ENCODE measurements around the gene TNRC6C. TPM values are rescaled to one million over a fixed set of nuclear protein-coding genes. Genes with fewer than 3 reads are reported as not detected.

Gene TNRC6C
- total RNA-seq, 2 experiments from 2014 or later: 19.6 to 20.3 TPM

DNA sequence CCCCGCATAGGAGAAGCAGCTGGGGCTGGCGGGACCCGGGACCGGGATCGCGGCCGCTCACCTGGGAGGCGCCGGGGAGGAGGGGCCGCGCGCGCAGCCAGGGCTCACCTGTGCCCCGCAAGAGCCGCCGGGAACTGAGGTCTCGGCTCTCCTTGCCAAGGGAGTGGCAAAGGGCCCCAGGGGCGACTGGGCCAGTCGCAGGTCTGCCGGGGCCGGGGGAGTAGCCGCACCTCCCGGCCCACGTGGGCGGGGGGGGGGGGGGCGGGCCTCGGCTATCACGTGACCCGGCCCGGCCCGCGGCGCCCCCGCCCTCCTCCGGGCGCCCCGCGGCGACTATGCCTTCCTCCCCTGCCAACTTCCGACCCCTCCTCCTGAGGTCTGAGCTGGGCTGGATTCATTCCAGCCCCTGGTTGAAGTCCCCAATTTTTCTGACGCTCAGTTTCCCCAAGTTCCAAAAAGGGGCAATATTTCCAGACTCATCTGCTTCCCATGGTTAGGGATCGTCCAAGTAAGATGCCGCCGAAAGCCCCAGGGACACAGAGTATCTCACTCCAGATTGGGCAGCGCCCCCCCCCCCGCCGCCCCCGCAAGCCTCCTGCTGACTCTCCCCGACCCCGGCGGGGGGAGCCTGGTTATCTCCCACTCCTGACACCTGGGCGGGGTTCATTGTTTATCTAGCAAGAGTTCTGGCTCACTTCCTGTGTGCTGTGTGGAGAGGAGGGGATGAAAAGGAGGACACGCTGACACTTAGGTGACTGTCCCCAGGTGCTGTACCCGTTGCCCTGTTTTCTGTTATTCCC, 170.2 kb downstream of the TNRC6C start, which contains the start of gene TMC6:
TSS of gene TMC6 (minus strand) at position 205 of the 800 bp plus-strand sequence. CDS start 1,923 bp downstream, outside the sequence.
- Mint-ChIP-seq H3K27ac (peak within 1 kb of the TSS; percentile 96), H3K4me3 (peak within 1 kb of the TSS; percentile 94), H3K36me3 (ENCODE audit: low read depth) (peaks cover 40% of the 10 kb centered on the region), H3K4me1 (peaks cover 52% of the 10 kb centered on the region), H3K27me3 (no peaks in the 10 kb centered on the region), H3K9me3 (ENCODE audit: low read depth) (no peaks in the 10 kb centered on the region)
- CTCF ChIA-PET: interaction anchor here (1.1 to 2.5 kb wide), 3 partner anchors 8 to 47 kb away, joined by 4 to 13 read pairs (median 13); no protein-coding TSS in a partner anchor
- ATAC-seq: peak; percentile 31
- DNase-seq: peak; percentile 87
- POLR2A ChIA-PET: interaction anchor here (1.2 to 1.4 kb wide), 2 partner anchors 7 to 42 kb away, joined by 3 read pairs; no protein-coding TSS in a partner anchor
- intact Hi-C loops (cut with DNase I, micrococcal nuclease): loop anchor here (1.0 to 10.0 kb wide), 6 partner anchors 12 to 674 kb away; partner anchors contain the start of genes AFMID (in 1 of the 2), SYNGR2 (in 1 of the 2), TK1 (in 1 of the 2) and TNRC6C (in 1 of the 2)

DNA sequence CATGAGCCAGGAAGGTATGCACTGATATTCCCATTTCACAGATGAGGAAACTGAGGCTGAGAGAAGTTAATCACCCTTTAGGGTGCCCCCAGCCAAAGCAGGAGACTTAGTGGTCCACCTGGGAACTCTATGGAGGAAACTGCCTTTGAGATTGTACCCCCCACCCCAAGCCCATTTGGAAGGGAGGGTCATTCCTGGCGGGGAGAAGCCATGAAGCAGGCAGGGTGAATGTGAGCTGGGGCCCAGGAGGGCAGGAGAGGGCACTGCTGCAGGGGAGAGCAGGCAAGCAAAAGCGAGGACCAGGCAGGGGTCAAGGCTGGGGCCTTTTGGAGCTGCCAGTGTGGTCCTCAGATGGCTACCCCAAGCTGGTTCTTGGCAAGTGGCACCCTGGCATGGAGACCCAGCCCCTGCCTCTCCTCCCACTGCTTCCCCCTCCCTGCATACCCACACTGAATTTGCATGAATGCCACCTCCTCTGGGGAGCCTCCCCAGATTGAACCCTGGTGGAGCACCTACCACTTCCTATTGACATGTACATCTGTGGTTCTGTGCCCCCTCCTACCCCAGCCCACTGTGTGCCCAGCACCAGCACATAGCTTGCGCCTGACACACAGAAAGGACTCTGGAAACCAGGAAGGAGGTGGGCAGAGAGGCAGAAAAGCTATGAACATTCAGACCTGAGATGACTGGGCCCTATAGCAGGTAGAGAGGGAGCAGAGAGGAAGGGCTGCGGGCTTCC, 171.0 kb downstream of the TNRC6C start:
- peaks cover 40% of the 10 kb centered on the region for H3K36me3 Mint-ChIP-seq (ENCODE audit: low read depth)
- peak overlapping the region; percentile 94 for H3K4me3 Mint-ChIP-seq
- intact Hi-C loops (cut with DNase I, micrococcal nuclease): loop anchor here (1.0 to 10.0 kb wide), 9 partner anchors 8 to 675 kb away; partner anchors contain the start of genes SYNGR2 (in 2 of the 2), AFMID (in 1 of the 2), SOCS3 (in 1 of the 2) and TK1 (in 1 of the 2)
- H3K27ac Mint-ChIP-seq: peak overlapping the region; percentile 96
- no peaks in the 10 kb centered on the region for H3K9me3 Mint-ChIP-seq (ENCODE audit: low read depth)
- DNase-seq (peak; percentile 74), ATAC-seq (peak; percentile 3)
- H3K4me1 Mint-ChIP-seq: peaks cover 52% of the 10 kb centered on the region
- no peaks in the 10 kb centered on the region for H3K27me3 Mint-ChIP-seq
- POLR2A ChIA-PET: interaction anchor here (0.7 kb wide), 1 partner anchor 13 kb away, joined by 3 read pairs; no protein-coding TSS in a partner anchor
- CTCF ChIA-PET: interaction anchor here (1.1 to 2.5 kb wide), 3 partner anchors 10 to 45 kb away, joined by 3 to 13 read pairs (median 6); no protein-coding TSS in a partner anchor

- CTCF ChIA-PET: interaction anchor here (1.1 to 2.5 kb wide), 3 partner anchors 9 to 45 kb away, joined by 3 to 13 read pairs (median 6); no protein-coding TSS in a partner anchor
- Mint-ChIP-seq H3K27me3 (no peaks in the 10 kb centered on the region), H3K4me1 (peaks cover 53% of the 10 kb centered on the region), H3K36me3 (ENCODE audit: low read depth) (peaks cover 42% of the 10 kb centered on the region), H3K4me3 (peak overlapping the region; percentile 94), H3K27ac (peak overlapping the region; percentile 96), H3K9me3 (ENCODE audit: low read depth) (no peaks in the 10 kb centered on the region)
- intact Hi-C loops (cut with DNase I, micrococcal nuclease): loop anchor here (1.0 to 5.0 kb wide), 5 partner anchors 9 to 230 kb away; partner anchors contain the start of genes SOCS3 (in 1 of the 2) and SYNGR2 (in 1 of the 2)
- POLR2A ChIA-PET: no interaction called here
- no peak for ATAC-seq
- DNase-seq: peak; percentile 43
Observed at GRCh38 chr17:78130090-78130436, 171.6 kb downstream of the TNRC6C start.

DNA sequence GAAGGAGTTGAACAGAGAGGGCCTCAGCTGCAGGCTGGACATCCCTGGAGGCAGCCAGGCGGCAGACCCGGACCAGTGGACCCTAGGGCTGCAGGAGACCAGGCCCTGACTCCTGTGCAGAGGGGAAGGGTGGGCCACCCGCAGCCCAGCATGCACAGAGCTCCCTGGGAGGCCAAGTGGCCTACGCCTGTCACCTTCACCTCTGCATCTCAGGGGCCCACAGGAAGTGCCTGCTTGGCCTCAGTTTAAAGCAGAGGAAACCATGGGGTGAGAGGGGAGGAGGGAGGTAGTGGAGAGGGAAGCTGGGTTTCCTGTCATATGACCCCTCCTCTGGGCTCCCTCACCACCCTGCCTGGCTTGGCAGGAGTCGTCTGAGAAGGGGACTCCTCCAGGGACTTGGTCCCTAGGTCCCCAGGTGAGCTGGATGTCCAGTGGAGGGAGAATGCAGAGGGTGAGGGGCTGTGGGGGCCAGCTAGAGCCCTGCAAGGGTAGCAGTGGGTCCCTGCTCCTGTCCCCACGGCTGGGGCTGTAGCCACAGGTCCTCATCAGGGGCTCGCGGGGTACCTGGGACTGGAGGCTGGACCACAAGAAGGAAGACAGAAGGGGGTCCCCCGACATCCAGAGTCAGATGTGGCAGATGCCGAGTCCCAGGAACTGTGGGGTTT, 172.1 kb downstream of the TNRC6C start, which contains the start of gene TMC8:
TSS of gene TMC8 (plus strand) at position 335 of the 665 bp plus-strand sequence. CDS start 818 bp downstream, outside the sequence.
- DNase-seq (peak; percentile 86), ATAC-seq (peak; percentile 50)
- Mint-ChIP-seq H3K27me3 (no peaks in the 10 kb centered on the region), H3K4me1 (peaks cover 57% of the 10 kb centered on the region), H3K4me3 (peak within 1 kb of the TSS; percentile 94), H3K27ac (peak within 1 kb of the TSS; percentile 96), H3K36me3 (ENCODE audit: low read depth) (peaks cover 44% of the 10 kb centered on the region), H3K9me3 (ENCODE audit: low read depth) (no peaks in the 10 kb centered on the region)
- intact Hi-C loops (cut with DNase I, micrococcal nuclease): loop anchor here (1.0 to 5.0 kb wide), 5 partner anchors 9 to 230 kb away; partner anchors contain the start of genes SOCS3 (in 1 of the 2) and SYNGR2 (in 1 of the 2)
- ChIA-PET CTCF (interaction anchor here (1.1 to 2.5 kb wide), 3 partner anchors 9 to 46 kb away, joined by 3 to 13 read pairs (median 6); no protein-coding TSS in a partner anchor), POLR2A (no interaction called here)

DNA sequence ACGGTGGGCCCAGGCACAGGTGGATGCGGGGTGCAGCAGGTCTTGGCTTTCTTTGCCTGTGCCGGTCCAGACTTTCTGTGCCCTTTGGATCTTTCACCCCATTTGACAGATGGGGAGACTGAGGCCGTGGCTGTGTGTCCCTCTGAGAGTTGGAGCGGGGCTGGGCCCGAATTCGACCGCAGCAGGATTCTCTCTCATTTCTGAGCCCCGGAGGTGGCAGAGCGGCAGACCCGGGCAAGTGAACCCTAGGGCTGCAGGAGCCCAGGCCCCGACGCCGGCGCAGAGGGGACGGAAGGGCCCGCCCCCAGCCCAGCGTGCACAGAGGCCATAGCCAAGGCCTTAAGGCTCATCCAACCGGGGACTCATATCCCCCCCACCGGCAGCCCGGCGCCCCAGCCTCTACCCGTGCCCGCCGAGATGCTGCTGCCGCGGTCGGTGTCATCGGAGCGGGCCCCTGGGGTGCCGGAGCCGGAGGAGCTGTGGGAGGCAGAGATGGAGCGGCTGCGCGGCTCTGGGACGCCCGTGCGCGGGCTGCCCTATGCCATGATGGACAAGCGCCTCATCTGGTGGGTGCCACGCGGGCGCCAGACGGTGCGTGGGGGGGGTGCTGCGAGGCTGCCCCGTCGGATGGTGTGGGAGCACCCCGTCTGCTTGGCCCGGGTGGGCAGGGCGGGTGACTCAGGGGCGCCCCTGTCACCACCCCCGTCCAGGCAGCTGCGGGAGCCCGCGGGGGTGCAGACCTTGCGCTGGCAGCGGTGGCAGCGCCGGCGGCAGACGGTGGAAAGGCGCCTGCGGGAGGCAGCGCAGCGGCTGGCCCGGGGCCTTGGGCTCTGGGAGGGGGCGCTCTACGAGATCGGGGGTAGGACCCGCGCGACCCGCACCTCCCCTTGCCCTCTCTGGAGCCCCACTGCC, 172.9 kb downstream of the TNRC6C start:
- no peaks in the 10 kb centered on the region for H3K27me3 Mint-ChIP-seq
- ATAC-seq: peak; percentile 10
- peak overlapping the region; percentile 96 for H3K27ac Mint-ChIP-seq
- H3K9me3 Mint-ChIP-seq (ENCODE audit: low read depth): no peaks in the 10 kb centered on the region
- H3K4me1 Mint-ChIP-seq: peaks cover 58% of the 10 kb centered on the region
- intact Hi-C loops (cut with DNase I, micrococcal nuclease): loop anchor here (1.0 to 5.0 kb wide), 6 partner anchors 9 to 649 kb away; partner anchors contain the start of gene SYNGR2 (in 1 of the 2)
- POLR2A ChIA-PET: no interaction called here
- DNase-seq: peak; percentile 78
- peaks cover 49% of the 10 kb centered on the region for H3K36me3 Mint-ChIP-seq (ENCODE audit: low read depth)
- CTCF ChIA-PET: interaction anchor here (2.5 kb wide), 1 partner anchor 8 kb away, joined by 13 read pairs; no protein-coding TSS in a partner anchor
- H3K4me3 Mint-ChIP-seq: peak overlapping the region; percentile 94

GRCh38 chr17:78132084-78132676, 173.7 kb downstream of the TNRC6C start:
- Mint-ChIP-seq H3K36me3 (ENCODE audit: low read depth) (peaks cover 52% of the 10 kb centered on the region), H3K27me3 (no peaks in the 10 kb centered on the region), H3K9me3 (ENCODE audit: low read depth) (no peaks in the 10 kb centered on the region), H3K27ac (peak overlapping the region; percentile 67), H3K4me1 (peaks cover 60% of the 10 kb centered on the region), H3K4me3 (peak overlapping the region; percentile 94)
- peak; percentile 77 for DNase-seq
- CTCF ChIA-PET: no interaction called here
- intact Hi-C loops (cut with DNase I, micrococcal nuclease): loop anchor here (1.0 to 5.0 kb wide), 5 partner anchors 8 to 649 kb away; partner anchors contain the start of gene SYNGR2 (in 1 of the 2)
- ATAC-seq: no peak
- POLR2A ChIA-PET: no interaction called here

- ATAC-seq (no peak), DNase-seq (no peak)
- ChIA-PET POLR2A (no interaction called here), CTCF (no interaction called here)
- H3K36me3 Mint-ChIP-seq (ENCODE audit: low read depth): peaks cover 54% of the 10 kb centered on the region
- peak overlapping the region; percentile 67 for H3K27ac Mint-ChIP-seq
- no peaks in the 10 kb centered on the region for H3K9me3 Mint-ChIP-seq (ENCODE audit: low read depth)
- peak overlapping the region; percentile 94 for H3K4me3 Mint-ChIP-seq
- intact Hi-C loops (cut with DNase I, micrococcal nuclease): loop anchor here (1.0 to 5.0 kb wide), 5 partner anchors 8 to 648 kb away; partner anchors contain the start of gene SYNGR2 (in 1 of the 2)
- H3K4me1 Mint-ChIP-seq: peaks cover 63% of the 10 kb centered on the region
- H3K27me3 Mint-ChIP-seq: no peaks in the 10 kb centered on the region
Observed at GRCh38 chr17:78132767-78133178, 174.3 kb downstream of the TNRC6C start.

DNA sequence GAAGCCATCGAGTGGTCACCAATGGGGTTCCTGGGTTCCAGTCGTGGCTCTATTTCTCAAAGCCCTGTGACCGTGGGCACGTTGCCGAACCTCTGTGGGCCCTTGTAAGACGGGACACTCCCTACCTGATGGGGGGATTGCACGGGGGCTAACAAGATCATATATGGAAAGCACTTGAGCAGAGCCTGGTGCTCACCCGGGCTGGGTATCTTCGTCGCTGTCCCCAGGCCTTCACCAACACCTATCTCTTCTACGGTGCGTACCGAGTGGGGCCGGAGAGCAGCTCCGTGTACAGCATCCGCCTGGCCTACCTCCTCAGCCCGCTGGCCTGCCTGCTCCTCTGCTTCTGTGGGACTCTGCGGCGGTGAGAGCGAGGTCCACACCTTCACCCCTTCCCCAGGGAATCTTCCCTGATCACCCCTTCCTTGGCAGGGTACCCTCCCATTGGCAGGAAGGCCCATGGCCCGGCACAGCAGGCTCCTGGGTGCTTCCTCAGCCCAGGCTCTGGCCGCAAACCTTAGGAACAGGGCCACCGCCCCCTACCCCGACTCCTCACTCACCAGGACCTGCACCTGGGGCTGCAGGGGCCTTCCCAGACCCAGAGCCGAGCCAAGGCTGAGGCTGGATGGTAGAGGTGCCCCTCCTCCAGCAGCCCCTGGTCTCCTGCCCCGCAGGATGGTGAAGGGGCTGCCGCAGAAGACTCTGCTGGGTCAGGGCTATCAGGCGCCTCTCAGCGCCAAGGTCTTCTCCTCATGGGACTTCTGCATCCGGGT, 174.9 kb downstream of the TNRC6C start:
- intact Hi-C loops (cut with DNase I, micrococcal nuclease): loop anchor here (2.0 to 5.0 kb wide), 3 partner anchors 34 to 647 kb away; partner anchors contain the start of gene SYNGR2 (in 1 of the 2)
- ATAC-seq (no peak), DNase-seq (peak; percentile 46)
- ChIA-PET POLR2A (interaction anchor here (1.6 kb wide), 1 partner anchor 9 kb away, joined by 5 read pairs; no protein-coding TSS in a partner anchor), CTCF (interaction anchor here (0.5 to 5.8 kb wide), 9 partner anchors 8 to 292 kb away, joined by 3 to 42 read pairs (median 4); no protein-coding TSS in a partner anchor)
- Mint-ChIP-seq H3K4me3 (peak overlapping the region; percentile 94), H3K36me3 (ENCODE audit: low read depth) (peaks cover 54% of the 10 kb centered on the region), H3K9me3 (ENCODE audit: low read depth) (no peaks in the 10 kb centered on the region), H3K4me1 (peaks cover 67% of the 10 kb centered on the region), H3K27ac (peak overlapping the region; percentile 73), H3K27me3 (no peaks in the 10 kb centered on the region)

All from activated CD4-positive, alpha-beta T cell treated with anti-CD3 and anti-CD28 coated beads for 36 hours (primary cell).